HG03442 (cell line): ENCODE measurements around the gene GRK4.
"Not testable (repeated sequence)": the region's sequence is repeated elsewhere in the genome, so short reads cannot be mapped to it uniquely, and the experiment has no call there.

Source experiments
- ATAC-seq: cut with Tn5 transposase; IDR thresholded peaks from one replicate; pipeline ENCODE4 v1.9.1; 2021; ENCODE audit warnings: mild to moderate bottlenecking, moderate library complexity; ENCODE audit not compliant: unreplicated experiment

The GRK4 gene

DNA sequence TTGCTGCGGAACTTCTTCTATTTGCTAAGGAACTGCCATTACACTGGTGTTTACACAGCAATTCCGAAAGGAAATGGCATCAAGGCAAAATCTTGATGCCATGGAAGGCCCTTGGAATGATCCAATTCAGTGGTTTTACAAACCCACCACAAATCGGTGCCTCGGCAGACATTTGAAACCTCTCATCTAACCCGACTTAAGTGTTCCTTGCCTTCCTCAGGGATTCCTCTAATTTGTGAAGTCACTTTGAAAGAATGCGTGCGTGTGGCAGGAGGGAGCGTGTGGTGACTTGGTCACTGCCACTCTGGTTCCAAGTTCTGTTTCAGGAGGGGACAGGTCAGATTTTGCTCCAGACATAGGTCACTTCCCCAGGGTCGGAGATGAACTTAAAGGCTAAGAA lies 4.9 kb upstream of the GRK4 start:
- ATAC-seq = no peak

DNA sequence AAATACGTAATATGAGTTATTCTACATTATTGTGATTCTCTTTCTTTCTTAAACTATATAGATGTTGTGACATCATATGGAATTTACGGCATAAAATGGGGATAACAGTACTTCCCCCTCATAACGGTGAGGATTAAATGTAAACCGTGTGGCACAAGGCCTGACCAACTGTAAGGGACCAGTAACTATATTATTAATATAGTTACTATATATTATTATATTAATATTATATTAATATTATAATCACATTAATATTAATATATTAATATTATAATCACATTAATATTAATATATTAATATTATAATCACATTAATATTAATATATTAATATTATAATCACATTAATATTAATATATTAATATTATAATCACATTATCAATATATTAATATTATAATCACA lies 2.9 kb upstream of the GRK4 start:
- ATAC-seq = not testable (repeated sequence)

- ATAC-seq = no peak
Measured at GRCh38 chr4:2961421-2961810, 2.0 kb upstream of the GRK4 start.

DNA sequence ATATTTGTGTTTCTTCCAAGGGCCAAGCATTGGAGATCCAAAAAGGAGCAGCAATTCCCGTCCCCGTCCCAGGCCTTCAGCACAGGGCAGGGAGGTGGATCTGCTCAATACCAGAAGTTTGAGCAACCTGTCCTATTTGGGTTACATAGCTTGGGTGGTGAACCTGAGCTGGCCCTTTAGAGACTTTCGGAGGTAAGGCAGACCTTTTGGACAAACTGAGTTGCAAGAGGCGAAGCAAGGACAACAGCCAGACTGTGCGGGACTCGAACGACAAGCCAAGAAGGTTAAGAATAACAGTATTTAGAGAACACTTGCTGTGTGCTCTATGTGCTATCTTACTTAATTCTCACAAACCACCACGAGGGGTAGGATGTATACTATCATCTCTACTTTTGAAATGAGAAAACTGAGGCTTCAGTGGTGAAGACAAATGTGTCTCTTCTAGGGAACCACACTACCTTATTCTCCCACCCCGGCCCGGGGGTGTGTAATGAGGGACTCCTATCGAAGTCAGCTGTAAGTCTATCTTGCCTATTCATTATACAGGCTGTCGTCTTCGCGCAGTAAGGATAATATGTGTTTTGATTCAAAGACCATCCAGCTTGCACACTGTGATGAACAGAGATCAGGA lies 1.4 kb upstream of the GRK4 start:
- ATAC-seq = no peak

DNA sequence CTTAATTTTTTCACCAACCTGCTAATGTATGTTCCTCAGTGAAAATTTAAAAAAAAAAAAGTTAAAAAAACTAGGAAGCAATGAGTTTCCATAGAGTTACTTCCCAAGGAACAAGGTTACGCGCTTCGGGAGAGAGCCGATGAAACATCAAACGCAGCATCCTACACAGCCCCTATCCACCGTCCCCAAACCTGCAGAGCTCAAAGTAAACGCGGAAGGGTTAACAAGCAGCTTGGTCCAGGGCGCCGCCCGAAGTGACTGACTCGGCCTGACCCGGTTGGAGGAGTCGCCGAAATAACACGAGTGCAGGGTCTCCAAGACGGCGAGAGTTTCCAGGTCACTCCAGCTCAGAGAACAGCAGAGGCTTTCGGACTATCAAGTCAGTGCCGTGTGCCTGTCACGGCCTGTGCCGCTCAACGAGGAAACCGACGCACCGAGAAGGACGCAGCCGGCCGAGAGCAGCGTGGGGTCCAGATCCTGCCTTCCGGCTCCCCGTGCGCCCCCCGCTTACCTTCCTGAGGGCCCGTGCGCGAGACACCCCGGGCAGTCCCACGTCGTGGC lies 677 bp upstream of the GRK4 start:
- ATAC-seq = peak; percentile 19

- ATAC-seq = no peak
Measured at GRCh38 chr4:2963966-2964471, 648 bp downstream of the GRK4 start.

- no peak for ATAC-seq
Measured at GRCh38 chr4:2964706-2965258, 1.4 kb downstream of the GRK4 start.

DNA sequence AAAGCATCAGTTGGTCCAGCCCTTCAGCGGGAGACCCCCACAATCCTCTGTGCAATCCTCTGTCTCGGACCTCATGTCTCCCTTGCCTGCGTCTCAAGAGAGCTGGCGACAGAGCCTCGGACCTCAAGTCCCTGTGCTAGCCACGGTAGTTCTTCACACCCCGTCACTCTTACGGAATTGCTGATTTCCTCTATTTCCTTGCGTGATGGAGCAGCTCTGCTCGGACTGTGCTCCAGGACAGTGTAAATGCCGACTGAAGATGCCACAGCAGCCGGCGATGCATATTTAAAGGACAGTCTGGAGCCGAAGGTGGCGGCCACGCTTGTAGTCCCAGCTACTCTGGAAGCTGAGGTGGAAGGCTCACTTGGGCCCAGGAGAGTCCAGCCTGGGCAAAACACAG lies 1.9 kb downstream of the GRK4 start:
- no peak for ATAC-seq

GRCh38 chr4:2968381-2968780 lies 5.0 kb downstream of the GRK4 start:
- ATAC-seq = no peak

- no peak for ATAC-seq
Measured at GRCh38 chr4:2971275-2971674, 7.9 kb downstream of the GRK4 start.

DNA sequence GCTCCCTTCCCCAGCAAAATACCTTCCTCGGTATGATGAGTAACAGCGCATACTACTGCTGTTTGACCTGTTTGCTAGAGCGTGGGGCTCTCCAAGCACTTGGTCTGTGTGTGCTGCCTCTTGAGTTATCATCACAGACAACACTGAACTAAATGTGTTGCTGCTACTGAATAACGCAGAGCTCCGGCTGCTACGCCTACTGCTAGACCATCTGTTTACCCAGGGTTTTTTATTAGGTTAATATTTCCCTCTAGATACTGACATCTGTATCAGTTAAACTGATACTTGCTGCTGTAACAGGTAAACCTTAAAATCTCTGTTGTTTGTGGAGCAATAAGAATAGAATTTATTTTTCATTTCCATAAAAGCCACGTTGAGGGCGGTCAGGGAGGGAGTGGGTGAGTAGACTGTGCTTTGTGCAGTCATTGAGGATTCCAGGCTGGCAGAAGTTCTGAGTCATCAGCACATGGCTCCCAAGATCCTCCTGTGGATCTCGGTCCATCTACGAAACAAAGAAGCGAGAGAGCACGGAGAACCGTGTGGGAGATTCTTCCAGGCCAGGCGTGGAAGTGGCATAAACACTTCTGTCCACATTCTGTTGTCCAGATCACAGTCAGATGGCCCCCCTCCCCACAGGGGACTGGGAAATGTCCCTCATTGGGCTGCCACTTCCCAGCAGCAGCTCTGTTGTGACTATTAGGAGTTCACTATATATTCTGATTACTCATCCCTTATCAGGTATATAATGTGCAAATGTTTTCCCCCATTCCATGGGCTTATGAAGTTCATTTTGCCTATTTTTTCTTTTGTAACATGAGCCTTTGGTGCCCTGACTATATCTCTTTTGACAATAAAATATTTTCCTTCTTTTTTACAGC lies 14.1 kb downstream of the GRK4 start:
- ATAC-seq = no peak

DNA sequence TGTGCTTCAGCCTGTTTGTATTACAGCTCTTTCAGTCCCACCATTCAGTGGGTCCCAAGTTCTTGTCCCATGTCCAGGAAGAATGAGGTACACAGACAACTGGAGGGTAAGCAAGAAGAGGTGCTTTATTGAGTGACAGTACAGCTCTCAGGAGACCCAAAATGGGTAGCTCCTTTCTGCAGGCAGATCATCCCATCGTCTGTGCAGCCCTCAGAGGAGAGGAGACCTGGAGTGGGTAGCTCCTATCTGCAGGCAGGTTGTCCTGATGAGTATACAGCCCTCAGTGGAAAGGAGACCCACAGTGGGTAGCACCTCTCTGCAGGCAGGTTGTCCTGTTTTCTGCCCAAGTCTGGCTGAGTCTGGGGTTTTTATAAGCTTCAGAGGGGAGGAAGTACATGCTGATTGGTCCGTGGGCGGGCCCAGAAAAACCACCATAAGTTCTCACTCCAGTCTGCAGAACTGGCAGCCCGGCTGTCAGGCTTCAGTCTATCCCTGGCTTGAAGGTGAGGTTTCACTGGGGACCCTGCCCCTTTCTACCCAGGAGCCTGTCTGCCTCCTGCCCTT lies 18.0 kb downstream of the GRK4 start:
- no peak for ATAC-seq

DNA sequence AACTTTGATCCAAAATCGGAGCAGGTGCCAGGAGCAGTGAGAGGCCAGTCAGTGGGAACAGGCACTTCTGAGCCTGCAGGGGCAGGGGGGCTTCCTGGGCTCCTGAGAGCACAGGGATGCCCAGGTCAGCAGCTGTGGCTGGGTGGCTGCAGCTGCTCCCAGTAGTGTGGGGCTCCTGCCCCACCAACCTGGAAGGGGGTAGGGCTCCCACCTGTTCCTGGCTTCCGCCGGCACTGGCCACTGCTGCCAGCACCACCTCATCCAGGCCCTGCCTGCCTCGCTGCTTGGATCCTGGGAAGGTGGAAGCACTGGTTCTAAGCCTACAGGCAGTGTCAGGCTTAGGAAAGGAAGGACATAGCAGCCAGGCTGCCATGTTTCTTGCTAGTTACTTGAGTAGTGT lies 18.6 kb downstream of the GRK4 start:
- ATAC-seq = no peak

DNA sequence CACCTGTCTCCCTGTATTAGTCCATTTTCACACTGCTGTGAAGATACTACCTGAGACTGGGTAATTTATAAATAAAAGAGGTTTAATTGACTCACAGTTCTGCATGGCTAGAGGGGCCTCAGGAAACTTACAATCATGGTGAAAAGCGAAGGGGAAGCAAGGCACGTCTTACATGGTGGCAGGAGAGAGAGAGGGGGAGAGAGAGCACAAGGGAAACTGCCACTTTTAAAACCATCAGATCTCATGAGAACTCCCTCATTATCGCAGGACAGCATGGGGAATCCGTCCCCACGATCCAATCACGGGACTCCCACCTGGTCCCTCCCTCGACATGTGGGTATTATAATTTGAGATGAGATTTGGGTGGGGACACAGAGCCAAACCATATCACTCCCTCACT lies 20.3 kb downstream of the GRK4 start:
- not testable (repeated sequence) for ATAC-seq

DNA sequence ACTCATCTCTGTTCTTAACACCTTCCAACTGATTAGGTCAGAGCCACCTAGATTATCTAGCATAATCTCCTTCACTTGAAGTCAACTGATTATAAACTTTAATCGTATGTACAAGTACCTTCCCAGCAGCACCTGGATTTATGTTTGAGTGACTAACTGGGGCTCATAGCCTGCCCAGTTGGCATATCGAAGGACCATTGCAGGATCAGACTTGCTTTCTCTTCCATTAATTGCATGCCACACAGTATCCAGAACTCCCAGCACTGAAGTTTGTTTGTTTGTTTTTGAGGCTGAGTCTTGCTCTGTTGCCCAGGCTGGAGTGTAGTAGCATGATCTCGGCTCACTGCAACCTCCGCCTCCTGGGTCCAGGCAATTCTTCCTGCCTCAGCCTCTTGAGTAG lies 27.9 kb downstream of the GRK4 start:
- no peak for ATAC-seq

GRCh38 chr4:2994917-2995316 lies 31.5 kb downstream of the GRK4 start:
- ATAC-seq = no peak

GRCh38 chr4:2995546-2996265 lies 32.3 kb downstream of the GRK4 start:
- no peak for ATAC-seq

- ATAC-seq = no peak
Measured at GRCh38 chr4:2996415-2996814, 33.0 kb downstream of the GRK4 start.

DNA sequence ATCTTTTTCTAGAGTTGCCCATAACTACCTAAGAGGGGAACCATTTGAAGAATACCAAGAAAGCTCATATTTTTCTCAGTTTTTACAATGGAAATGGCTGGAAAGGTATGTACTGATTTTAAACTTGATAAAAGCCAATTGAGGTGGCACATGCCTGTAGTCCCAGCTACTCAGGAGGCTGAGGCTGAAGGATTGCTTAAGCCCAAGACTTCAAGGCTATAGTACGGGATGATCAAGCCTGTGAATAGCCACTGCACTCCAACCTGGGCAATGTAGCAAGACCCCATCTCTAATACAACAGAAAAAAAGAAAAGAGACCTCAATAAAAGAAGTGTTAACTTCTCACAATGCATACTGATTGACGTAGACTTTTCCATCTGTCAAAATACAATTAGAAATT lies 44.4 kb downstream of the GRK4 start:
- ATAC-seq = no peak

DNA sequence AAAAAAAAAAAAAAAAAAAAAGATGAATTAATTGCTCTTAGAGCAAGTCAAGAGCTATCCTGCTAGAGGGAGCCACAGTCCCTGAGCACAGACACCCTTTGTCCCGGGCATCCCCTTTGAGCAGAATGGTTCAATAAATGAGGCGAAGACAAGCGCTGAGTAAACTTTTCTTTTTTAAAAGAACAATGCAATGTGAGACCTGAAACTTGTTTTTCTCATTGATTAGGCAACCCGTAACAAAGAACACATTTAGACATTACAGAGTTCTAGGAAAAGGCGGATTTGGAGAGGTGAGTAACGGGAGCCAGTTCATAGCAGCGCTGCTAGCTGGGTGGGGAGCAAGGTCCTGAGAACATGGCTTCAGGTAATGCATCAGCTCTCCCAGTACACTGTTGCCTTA lies 46.1 kb downstream of the GRK4 start:
- ATAC-seq = no peak

GRCh38 chr4:3010577-3010976 lies 47.2 kb downstream of the GRK4 start:
- ATAC-seq = no peak
